M059J (cell line): ENCODE measurements around the gene NR3C1. TPM values are rescaled to one million over a fixed set of nuclear protein-coding genes. Genes with fewer than 3 reads are reported as not detected.

Experiments used
- DNase-seq: peaks from one replicate; pipeline ENCODE4 v3.0.0-alpha.2; 2012; ENCODE audit warnings: low read depth
- total RNA-seq: library from RNA; depleted of rRNA; stranded (reverse); fragments of >200 nt; shearing (Covaris generic); gene quantifications from 2 replicates; pipeline ENCODE4 v1.2.3, GENCODE V29; 2014

NR3C1 gene
- total RNA-seq, 1 experiment from 2014 or later, result 65.3 TPM

DNA sequence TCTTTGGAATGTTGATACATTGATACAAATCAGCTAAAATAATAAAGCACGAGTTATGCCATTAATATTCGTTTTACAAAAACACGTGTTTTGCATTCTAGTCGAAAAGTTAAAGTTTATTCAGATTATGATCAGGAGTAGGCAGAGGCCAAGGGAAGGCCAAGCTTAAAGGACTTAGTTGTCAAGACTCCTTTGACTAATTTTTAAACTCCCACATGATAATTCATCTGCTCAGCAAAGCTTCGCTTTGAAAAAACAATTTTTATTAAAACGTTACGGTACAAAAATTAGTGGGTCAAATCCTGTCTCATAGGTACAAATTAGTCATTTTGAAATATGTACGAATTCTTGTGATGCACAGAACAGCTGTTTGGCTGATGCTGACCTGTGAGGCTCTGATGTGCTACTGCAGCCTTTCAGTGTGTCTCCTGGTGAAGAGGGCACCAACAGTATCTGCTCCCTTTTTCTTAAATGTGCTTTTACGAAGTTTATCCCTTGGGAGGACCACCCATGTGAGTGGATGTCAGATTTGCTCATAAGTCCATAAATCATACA, 23.0 kb upstream of the NR3C1 start:
- no peak for DNase-seq

DNA sequence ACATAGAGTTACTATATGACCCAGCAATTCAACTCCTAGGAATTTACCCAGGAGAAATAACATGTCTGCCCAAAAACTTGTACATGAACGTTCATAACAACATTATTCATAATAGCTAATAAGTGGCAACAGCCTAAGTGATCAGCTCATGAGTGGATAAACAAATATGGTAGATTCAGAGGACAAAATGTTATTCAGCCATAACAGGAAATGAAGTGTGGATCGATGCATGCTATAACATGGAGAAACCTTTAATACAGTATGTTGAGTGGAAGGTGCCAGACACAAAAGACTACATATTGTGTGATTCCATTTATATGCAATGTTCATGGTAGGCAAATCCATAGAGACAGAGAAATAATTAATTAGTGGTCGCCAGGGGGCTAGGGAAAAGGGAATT, 22.3 kb upstream of the NR3C1 start:
- DNase-seq, result no peak

DNA sequence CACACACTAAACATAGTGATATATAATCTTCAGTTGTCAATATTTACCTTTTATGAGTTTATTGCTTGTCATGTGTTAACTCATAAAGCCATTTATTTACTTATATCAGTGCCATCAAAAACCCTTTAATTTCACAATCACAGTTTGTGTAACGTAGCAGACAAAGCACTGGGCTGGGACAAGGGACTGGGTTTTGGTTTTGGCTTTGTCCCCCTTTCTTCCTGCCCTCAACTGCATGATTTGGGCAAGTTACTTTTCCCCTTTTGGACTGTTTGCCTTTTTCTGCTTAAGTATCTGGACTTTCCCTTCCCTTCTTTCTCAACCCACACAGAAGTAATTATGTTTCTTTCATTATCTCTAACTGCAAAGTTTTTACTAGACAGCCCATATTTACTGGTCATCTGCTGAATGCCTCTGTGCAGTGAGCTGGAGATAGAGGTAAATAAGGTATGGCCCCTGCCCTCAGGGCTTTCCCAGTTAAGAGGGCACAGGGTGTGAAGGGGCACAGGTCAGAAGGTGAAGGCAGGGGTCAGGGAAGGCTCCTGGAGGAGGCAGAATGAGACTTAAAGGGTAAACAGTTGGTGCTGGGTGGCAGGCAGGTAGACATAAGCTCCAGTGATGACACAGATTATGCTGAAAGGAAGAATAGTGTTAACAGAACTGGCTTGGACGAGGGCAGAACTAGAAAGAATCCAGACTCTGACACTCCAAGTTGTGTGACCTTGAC, 14.8 kb upstream of the NR3C1 start:
- no peak for DNase-seq

DNA sequence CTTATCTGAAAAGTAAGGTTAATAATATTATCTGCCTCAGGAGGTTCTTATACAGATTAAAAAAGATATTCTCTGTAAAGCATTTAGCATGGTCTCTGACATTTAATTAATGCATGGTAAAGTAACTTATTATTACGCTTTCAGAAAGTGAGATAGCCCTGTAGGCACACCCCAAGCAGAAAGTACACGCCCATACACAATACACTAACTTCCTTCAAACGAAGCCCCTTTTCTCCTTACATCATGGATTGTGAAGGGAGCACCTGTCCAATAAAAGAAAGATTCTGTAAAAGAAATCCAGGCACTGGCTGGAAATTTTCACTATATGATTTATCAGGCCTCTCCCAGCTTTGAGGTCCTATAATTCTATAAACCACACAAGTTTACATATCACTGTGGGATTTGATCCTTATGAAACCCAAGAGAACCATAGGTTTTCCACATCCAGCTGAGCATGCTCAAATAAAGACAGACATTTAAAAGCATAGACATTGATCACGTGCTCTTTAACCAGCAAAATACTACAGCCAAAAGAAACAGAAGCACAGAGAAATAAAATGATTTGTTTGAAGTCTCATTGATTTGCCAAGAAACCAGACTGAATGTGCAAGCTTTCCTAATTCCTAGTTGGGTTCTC, 14.1 kb upstream of the NR3C1 start:
- DNase-seq, result no peak

DNA sequence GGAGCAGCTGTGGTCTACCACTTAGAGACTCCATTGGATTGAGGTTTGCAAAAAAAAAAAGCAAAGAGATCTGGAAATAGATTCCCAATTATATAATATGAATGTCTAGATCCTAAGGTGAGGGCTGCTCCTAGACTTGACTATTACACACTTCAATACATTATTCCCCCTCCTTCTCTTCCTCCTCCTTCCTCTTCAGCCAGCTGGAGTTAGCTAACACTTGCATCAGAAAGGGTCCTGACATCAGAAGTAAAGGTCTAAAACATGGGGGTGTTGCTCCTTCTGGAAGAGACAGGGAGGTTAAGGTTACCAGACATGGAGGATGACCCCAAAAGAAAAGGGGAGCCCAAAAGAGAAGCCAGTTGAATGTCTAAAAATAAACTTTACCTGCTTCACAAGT, 12.9 kb upstream of the NR3C1 start:
- DNase-seq, result no peak

DNA sequence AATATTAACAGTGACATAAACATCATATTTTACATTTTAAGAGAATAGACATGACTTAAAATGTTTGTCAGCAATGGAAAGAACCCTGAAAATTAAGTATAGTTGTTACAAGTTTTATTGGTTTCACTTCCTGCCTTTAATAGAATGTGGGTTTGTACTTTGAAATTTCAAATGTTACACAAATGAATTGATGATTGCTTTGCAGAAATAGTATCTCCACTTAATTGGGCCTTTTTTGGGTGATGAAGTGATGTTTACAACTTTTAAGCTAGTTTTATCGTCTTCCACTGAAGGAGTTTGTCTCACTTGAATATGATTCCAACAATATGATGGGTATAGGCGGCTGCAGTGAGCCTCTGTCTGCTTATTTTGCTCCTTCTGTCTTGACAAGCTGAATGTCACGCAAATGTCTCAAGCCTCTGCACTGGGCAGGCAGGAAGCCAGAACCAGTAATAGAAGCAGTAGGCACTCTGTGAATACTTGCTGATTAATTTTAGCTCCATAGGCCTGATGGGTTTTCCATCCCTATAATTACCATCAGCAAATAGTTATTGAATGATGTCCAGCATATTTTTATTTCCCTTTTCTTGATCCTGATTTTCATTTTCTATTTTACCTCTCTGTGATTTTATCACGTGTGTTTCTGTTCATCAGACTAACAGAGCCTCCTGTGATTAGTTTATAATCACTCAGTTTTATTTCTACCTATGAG, 10.6 kb upstream of the NR3C1 start:
- DNase-seq, result no peak

DNA sequence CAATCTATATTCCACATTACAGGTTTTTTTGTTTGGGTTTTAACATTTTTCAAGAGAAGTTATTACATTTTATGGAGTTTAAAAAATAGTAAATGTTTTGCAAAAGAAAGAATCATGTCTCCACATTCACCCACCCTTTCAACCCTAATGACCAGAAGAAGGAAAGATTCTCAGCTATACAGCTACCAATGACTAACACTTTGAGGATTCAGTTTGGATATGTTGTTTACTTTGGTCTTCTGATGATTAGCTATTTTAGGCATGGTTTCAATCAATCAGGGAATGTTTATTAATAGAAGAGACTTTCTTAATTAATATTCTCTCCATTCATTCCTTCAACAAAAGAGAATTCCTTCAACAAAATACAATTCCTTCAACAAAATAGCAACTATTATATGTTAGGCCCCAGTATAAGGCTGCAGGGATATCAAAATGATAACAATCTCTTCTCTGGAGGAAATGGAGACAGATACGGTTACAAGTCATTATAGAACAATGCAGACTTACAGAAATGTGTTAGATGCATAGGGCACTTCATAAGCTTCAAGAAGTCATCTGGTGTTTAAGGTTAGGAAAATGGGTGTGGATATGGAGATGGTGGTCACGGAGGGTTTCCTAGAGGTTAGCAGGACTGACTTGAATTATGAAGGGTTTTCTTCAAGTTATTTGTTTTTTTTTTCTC, 9.3 kb upstream of the NR3C1 start:
- DNase-seq, result no peak

DNA sequence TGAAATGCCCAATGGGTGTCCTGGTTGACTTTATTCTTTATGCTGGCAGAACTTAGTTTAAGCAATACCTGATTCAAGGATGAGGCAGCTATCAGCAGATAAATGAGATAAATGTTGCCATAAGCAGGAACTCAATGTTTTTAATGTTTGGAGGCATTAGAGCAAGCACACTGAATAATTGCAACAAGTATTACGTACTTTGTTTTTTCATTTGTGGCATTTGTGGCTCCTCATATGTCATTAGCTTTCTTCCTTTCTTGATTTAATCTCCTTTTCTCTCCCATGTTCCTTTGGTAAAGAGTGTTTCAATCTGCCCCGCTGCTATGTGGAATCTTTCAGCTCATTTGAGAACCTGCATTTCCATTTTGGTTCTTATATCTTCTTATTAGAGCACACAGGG, 6.4 kb upstream of the NR3C1 start:
- DNase-seq, result no peak

DNA sequence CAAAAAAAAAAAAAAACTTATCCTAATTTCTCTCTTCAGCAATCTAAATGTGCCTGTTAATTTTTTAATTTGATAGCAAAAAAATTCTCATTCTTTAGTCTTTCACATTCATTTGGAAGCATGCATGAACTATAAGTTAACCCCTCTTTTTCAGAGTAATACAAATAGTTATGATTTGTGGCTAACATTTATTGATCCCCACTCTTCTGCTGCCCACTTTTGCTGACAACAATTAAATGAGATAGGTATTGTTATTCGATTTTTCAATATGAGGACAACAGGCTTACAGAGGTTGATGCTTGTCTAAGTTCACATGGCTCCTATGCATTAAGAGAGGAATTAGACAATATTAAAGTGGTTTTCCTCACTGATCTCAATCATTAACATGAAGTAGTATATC, 2.9 kb upstream of the NR3C1 start:
- DNase-seq, result no peak

DNA sequence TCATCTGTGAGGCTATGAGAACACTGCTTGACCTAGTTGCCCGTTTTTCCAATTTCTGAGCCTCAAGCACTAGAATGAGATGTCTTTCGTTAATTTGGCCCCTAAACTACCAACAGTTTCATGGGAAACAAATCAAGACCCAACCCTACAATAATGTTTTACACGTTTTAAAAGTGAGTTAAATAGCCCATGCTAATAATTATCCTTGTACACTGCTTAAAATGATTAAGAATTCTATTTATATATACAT, 2.3 kb upstream of the NR3C1 start:
- DNase-seq, result no peak

DNA sequence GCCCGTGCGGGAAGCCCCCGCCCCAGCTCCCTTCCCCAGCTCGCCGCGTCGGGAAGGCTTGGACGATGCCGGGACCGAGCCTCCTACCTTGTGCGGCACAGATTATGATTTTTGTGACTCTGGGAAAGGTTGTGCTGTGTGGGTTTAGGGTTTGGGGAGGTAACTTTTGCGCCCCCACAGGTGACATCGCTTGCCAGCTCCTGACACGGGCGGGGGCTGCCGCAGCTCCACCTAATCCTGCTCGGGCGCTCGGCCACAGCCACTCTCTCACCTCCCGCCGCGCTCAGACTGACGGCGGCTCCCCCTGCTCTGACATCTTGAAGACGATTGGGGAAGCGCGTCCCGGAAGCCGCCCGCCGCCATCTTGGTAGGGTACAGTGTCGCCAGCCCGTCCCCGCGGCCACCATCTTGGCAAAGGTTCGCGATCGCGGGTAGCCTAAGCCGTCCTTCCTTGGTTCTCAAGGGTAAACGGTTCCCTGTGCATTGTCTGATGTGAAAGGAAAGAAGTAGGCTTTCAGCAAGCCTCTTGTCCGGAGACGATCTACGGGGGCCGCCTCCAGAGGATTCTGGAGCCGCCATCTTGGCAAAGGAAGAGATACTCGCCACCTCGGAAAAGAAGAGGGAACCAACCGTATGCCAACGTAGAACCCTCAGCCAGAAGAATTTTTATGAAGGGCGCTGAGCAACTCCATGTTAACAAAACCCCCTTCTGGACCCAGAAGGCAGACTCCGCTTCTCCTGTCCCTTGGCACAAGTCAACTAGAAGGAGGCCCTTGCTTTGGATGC, 1.8 kb upstream of the NR3C1 start:
- DNase-seq, result peak; percentile 88

DNA sequence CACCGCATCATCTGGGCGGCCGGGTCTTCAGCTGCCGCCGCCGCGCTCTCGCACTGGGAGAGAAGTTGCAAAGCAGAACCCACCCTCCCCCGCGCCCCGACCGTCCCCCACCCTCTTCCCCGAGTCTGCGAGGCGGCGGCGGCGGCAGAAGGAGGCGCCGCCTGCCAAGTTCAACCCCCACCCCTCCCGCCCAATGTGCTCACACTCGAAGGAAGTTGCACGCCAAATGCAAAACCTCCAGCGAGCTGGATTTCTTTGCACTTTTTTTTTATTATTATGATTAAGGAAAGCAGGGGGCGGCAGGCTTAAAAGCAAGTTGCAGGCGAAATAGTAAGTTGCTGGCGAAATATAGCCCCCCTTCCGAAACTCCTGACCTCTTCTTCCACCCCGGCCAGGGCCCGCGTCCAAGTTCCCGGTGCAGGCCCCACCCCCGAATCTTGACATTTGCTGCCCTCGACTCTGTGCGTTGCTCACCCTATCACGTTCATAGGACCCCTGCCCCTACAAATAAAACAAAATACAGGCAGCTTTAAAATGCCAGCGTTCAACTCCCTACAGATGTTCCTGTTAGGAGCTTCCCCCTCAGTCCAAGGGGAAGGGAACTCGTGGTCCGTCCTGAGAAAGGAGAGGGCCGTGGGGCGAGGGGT, 1.1 kb upstream of the NR3C1 start:
- peak; percentile 92 for DNase-seq

DNA sequence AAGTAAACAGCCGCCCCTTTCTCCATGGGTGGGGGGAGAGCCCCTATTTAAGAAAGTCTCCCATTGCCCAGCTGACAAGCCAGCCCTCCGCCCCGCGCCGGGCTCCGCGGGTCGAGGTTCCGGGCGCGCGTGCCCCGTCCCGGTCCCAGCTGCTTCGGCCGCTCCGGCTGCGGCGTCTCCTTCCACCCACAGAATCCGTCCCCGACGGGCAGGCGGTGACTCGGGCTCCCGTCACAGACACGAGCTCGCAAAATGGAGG, 223 bp downstream of the NR3C1 start:
- no peak for DNase-seq

DNA sequence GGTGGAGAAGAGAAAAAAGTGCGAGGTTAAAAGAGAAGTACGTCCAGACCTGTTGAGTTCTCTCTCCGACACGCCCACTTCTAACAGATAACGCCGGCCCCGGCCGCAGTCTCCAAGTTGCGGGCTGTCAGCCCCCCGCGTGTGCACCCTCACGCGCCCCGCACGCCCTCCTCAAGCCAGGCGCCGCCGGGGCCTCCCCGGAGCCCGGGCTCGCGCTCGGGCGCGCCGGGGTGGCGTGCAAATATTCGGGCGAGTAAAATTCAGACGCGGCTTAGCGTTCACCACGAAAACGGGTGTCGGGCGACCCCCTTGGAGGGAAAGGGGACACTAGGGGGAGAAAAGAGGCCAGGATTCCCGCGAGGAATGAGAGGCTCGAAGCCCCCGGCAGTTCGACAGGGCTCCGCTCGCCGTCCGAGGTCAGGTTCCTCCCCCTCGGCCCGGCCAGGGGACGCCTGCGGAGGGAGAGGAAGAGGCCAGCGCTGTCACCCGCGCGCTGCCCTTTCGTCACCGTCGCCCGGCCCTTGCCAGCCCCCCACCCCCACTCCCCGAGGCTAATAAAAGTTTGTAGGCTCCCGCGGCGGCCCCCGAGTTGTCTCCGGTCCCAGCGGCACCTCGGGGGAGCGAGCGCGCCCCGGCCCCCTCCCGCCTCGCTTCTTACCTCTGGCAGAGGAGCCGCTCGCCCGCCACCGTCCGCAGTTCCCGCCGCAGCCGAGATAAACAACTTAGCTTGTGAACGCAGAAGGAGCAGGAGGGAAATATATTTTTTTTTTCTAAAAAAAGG, 743 bp downstream of the NR3C1 start:
- peak; percentile 60 for DNase-seq

DNA sequence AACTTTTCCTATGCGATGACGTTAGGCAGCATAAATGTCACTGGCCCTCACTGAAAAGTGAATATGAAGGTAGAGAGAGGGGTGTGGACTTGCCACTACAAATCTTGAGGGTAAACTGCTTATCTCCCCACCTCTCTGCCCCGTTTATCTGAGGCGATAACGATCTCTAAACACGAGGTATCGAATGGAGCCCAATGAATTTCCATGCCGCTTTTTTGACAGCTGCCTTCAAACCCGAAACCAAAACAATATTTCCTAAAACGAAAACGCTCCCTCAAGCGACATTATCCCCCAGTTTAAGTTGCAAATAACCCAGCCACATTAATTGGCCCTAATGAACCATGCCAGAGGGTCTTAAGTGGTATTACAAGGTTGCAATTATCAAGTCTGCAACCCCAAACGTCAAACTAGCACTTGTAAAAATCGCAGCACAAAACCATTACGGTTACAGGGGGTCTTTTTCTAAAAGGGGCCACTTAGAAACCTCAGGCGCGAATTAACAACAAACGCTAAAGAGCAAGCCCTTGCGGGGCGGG, 1.4 kb downstream of the NR3C1 start:
- DNase-seq, result peak; percentile 53

DNA sequence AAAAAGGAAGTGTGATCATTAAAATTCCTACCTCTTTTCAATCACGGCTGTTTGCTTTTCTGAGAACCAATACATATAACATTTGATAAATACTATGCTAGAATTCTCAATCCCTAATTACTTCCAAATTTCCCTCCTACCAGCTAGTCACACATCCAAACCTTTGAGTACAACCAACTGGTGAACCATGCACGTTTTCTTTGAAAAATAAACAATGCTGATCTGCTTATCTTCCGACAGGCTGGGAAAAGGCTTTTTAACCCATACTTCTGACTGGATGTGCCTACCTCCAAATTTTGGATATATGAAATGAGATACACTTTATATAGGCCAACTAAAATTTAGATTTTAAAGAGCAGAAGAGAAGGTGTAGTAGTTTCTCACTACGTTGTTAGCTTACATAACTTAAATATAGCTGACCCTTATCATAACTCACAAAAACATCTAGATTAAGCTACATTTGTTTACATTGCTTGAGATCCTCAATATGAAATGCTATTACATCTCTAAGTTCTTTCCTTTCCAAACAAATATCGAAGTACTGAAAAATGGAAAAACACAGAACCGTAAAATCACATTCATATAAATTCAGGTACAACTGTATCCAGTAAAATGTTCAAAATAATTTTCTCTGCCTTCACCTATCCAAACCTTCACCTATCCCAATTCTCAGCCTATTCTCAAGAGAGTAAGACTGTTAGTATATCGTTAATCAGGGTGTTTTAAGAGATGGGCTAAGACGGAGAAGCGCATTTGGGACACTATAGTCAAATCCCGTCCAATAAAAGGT, 2.1 kb downstream of the NR3C1 start:
- peak; percentile 25 for DNase-seq

DNA sequence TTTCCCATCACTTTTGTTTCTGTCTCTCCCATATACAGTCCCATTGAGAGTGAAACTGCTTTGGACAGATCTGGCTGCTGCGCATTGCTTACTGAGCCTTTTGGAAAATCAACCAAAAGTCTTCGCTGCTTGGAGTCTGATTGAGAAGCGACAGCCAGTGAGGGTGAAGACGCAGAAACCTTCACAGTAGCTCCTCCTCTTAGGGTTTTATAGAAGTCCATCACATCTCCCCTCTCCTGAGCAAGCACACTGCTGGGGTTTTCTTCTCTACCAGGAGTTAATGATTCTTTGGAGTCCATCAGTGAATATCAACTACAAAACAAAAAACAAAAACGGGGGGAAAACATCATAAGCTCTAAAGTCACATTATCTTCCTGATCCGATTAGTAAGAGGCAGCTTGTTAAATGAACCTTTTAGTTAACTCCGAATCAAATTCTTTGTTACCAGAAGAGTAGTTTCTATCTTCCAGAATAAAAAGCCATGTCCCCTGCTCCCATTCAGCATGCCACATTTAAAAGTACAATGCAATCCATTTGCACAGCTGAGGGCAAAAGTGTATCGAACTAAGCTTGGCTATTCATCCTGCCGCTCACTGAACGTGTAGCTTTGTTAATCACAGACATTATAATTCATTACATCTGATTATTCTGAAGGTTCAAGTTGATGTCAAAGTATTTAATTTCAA, 2.8 kb downstream of the NR3C1 start:
- peak; percentile 77 for DNase-seq

DNA sequence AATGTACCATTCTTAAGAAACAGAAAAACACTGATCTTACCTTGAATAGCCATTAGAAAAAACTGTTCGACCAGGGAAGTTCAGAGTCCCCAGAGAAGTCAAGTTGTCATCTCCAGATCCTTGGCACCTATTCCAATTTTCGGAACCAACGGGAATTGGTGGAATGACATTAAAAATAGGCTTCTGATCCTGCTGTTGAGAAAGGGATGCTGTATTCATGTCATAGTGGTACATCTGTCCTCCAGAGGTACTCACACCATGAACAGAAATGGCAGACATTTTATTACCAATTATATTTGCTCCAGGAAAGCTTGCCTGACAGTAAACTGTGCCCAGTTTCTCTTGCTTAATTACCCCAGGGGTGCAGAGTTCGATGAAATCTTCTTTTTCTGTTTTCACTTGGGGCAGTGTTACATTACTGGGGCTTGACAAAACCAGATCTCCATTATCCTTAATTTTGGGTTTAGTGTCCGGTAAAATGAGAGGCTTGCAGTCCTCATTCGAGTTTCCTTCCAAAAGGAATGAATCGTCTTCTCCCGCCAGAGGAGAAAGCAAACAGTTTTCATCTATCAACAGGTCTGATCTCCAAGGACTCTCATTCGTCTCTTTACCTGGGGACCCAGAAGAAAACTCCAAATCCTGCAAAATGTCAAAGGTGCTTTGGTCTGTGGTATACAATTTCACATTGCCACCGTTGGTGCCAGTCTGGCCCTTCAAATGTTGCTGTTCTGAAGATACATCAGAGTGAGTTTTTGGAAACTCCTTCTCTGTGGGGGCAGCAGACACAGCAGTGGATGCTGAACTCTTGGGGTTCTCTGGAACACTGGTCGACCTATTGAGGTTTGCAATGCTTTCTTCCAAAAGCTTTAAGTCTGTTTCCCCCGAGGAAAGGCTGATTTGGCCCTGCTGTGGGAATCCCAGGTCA, 3.6 kb downstream of the NR3C1 start:
- DNase-seq, result peak; percentile 12
